Stimulated activated CD4-positive, alpha-beta T cell treated with anti-CD3 and anti-CD28 coated beads, Interleukin-1b, Interleukin-23, amount 100 ng/mL, for 24 hours (primary cell): ENCODE data around the gene SULT6B1.
A peak's percentile ranks its signal among the peaks of the same experiment; 100 is the strongest.
"Not testable (repeated sequence)": the region's sequence is repeated elsewhere in the genome, so short reads cannot be mapped to it uniquely, and the experiment has no call there.

Experiments used
- DNase-seq, 4 experiments: peaks; one replicate each; pipeline ENCODE4 v3.0.0-alpha.2; 2020; ENCODE audit warnings: low read depth in 4 of 4, low spot score in 1 of 4

Gene SULT6B1

GRCh38 chr2:37196320-37197195 lies 8.1 kb upstream of the SULT6B1 start, which contains the start of gene CEBPZOS:
Gene CEBPZOS (plus strand): TSS chr2:37196496. CDS start chr2:37199705, 3,209 bp downstream.
- DNase-seq: peak; percentile 75 to 87 (median 82)

DNA sequence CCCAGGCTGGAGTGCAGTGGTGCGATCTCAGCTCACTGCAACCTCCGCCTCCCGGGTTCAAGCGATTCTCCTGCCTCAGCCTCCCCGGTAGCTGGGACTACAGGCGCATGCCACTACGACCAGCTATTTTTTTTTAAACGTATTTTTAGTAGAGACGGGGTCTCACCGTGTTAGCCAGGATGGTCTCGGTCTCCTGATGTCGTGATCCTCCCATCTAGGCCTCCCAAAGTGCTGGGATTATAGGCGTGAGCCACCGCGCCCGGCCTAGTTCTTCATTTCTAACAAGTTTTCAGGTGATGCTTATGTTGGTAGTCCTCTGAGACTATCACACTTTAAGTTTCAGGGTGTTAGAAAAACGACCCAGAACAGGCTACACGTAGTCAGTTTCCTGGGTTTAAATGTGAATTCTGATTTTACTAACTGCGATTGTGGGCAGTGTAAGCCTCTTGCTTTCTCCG lies 7.4 kb upstream of the SULT6B1 start:
- DNase-seq: not testable (repeated sequence)

DNA sequence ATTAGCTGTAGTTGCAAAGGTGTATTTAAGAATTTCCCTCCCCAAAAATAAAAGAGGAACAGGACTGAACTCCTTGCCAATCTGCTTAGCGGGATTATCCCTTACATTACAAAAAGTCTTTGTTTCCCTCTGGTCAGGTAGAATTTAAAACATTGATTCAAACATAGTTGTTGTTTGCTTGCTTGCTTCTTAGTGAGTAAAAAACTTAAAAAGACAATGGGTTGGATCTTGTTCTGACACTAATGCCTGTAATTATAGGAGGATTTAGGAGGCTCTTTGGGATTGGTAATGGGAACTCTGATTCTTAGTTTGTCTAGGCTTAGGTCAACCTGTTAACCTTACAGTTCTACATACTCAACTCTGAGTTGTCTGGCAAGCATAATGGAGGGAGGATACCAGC lies 4.1 kb upstream of the SULT6B1 start:
- no peak for DNase-seq

- DNase-seq: no peak
Measured at GRCh38 chr2:37191747-37192146, 3.3 kb upstream of the SULT6B1 start.

GRCh38 chr2:37191253-37191652 lies 2.8 kb upstream of the SULT6B1 start:
- DNase-seq: no peak

DNA sequence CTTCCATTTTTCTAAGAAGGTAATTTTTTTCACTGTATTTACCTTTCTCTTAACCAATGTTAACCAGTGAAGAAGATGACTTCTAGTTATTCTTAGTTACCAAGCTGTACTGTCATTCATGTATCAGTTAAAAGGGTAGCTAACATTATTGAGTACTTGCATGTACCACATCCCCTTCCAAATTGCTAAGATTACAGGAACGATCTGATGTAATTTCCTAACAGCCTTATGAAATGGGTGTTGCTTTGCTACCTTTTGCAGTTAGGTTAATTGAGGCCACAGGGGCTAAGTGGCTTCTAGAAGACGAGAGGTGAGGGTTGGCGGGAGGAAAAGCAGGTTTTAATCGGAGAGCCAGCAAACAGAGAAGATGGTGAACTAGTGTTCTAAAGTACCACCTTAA lies 1.8 kb upstream of the SULT6B1 start:
- no peak for DNase-seq

DNA sequence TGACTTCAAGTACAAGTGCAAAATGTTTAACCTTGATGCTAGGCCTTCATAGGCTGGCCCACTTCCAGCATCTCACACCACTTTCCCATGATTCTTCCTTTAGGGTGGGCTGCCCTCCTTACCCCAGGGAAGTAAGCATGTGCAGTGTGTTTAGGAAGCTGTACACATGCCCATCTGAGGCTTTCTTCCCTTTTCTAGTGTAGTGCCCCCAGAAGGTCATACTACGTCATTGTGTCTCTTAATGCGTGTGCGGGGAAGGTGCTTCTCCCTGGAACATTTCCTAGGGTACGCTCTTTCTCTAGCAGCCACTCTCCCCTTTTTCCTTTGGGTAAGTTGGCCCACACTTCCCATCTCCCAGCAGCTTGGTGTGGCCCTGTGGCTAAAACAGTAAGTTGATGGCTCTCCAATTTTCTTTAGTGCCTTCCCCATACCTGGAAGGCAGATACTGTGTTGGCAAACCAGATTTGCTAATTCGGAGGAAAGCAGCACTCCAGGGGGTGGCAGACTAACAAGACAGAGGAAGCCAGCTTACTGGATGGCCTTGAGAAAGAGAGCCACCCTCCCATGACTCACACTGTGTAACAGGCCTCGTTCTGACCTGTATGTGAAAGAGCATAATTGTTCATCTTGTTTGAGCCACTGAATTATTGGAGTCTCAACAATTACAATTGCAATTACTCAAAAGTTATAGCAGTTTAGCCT lies 1.1 kb upstream of the SULT6B1 start:
- no peak for DNase-seq

GRCh38 chr2:37181726-37182684 lies 6.5 kb downstream of the SULT6B1 start:
- DNase-seq: no peak

DNA sequence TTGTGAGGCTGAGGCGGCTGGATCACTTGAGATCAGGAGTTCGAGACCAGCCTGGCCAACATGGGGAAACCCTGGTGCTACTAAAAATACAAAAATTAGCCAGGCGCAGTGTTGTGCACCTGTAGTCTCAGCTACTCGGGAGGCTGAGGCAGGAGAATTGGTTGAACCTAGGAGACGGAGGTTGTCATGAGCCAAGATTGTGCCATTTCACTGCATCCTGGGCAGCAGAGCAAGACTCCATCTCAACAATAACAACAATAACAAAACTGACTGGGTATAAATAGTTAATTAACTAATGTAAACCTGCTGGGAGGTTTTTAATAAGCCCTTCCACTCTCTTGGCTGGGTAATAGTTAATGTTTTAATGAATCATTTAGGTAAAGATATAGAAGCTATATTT lies 7.8 kb downstream of the SULT6B1 start:
- no peak for DNase-seq

GRCh38 chr2:37180006-37180639 lies 8.3 kb downstream of the SULT6B1 start:
- no peak for DNase-seq

GRCh38 chr2:37173741-37174140 lies 14.7 kb downstream of the SULT6B1 start:
- no peak for DNase-seq

GRCh38 chr2:37171624-37171950 lies 16.9 kb downstream of the SULT6B1 start:
- no peak for DNase-seq

- no peak for DNase-seq
Measured at GRCh38 chr2:37168217-37168981, 20.1 kb downstream of the SULT6B1 start.

GRCh38 chr2:37167636-37168180 lies 20.8 kb downstream of the SULT6B1 start:
- no peak for DNase-seq

GRCh38 chr2:37164757-37165156 lies 23.7 kb downstream of the SULT6B1 start:
- DNase-seq: no peak

DNA sequence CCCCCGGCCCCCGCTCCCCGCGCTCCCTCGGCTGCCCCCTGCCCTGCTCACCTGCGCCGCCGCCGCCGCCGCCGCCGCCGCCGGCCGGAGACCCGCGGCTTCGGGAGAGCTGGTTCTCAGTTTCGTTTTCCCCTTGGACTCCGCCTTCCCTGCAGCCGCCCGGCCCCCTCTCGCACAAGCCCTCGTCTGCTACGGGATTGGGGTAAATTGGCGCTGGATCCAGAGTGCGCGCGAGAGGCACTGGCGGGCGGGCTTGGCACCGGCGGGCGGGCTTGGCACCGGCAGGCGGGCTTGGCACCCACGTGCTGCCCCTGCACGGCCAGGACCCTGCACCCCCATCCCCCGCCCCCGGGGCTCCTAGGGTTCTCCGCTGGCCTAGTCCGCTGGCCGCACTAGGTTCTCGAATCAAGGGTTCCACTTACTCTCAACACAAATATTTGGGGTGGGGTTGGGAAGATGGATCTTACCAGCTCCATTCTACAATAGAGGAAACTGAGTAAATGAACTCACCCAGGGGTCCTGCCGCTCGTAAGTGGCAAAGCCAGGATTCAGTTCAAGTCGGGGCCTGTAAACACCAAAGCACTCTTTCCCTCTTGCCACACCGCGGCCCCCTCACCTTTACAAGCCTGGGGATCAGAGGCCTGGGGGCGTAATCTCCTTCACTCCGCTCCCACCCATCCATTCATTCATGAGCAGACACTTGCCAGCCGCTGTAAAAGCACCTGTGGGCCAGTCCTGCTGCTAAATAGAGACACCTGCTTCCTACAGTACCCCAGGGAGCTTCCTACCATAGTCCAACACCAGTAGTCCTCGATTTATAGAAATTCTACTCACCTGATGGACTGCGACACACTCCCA lies 31.4 kb downstream of the SULT6B1 start, which contains the start of gene EIF2AK2:
EIF2AK2 (minus strand) TSS at position 124 of the 858 bp plus-strand sequence. CDS start 9,174 bp downstream, outside the sequence.
- peak; percentile 28 to 69 (median 50) for DNase-seq

GRCh38 chr2:37156071-37156856 lies 32.2 kb downstream of the SULT6B1 start:
- DNase-seq: peak in 2 of 4 experiments; percentile 14 to 18

DNA sequence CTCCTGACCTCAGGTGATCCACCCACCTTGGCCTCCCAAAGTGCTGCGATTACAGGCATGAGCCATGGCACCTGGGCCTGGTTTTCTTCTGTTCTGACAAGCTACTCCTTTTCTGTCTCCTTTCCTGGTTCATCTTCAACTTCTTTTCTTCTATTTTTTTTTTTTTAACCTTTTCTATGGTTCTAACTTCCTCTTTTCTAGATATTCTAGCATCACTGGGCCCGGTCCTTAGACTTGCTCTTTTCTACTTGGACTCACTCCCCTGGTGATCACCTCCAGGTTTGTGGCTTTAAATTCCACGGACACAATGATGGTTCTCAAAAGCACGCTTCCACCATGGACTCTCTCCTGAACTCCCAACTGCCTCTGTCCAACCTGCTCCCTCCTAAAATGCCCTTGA lies 33.7 kb downstream of the SULT6B1 start:
- DNase-seq: no peak
